ENCODE results near the gene POLR1G. TPM values are rescaled to one million over a fixed set of nuclear protein-coding genes. Genes with fewer than 3 reads are reported as not detected.
A peak's percentile ranks its signal among the peaks of the same experiment; 100 is the strongest.

Gene POLR1G
- total and polyA plus RNA-seq, 2 donors (not counting 3 experiments of a cell fraction or from before 2014, with no cell fraction given) = 6.6 to 19.5 TPM

- dilution Hi-C loops (cut with MboI; ENCODE audit: extremely low pct_ligation_motif_present, low sequenced_read_pairs) = no loop called here
- Histone ChIP-seq H3K9me3 (replicated peaks; ENCODE audit: control insufficient read depth, insufficient read depth, low read length) (no peaks in the 10 kb centered on the region), H3K4me3 (replicated peaks in 1 of 3; ENCODE audit: insufficient read depth in 1 of 3, low read depth in 1 of 3, low read length in 3 of 3) (no peak overlapping the region), H3K4me1 (ENCODE audit: control insufficient read depth, extremely low read depth, insufficient read depth, low read length) (no peaks in the 10 kb centered on the region), H4K20me1 (replicated peaks; ENCODE audit: control insufficient read depth, extremely low read depth, insufficient read depth, low read length) (no peaks in the 10 kb centered on the region), H3K9me1 (replicated peaks; ENCODE audit: control insufficient read depth, extremely low read depth, insufficient read depth, low read length) (no peaks in the 10 kb centered on the region), H2AFZ (ENCODE audit: low read depth, low read length) (no peak overlapping the region), H3K79me2 (ENCODE audit: control insufficient read depth, insufficient read depth, low read length) (no peaks in the 10 kb centered on the region), H3K9ac (replicated peaks; ENCODE audit: extremely low read depth, insufficient read depth, low read length) (no peak overlapping the region), H3K27me3 (ENCODE audit: control insufficient read depth in 2 of 2, insufficient read depth in 2 of 2, low read length in 2 of 2) (no peaks in the 10 kb centered on the region), H3K27ac (ENCODE audit: insufficient read depth, low read depth, low read length) (no peak overlapping the region), H3K36me3 (ENCODE audit: control insufficient read depth in 2 of 2, extremely low read depth in 1 of 2, insufficient read depth in 2 of 2, low read length in 2 of 2) (peaks cover 5 to 9% of the 10 kb centered on the region in 2 experiments), H3K4me2 (ENCODE audit: insufficient read depth, low read length) (no peak overlapping the region)
- ChIA-PET POLR2A (no interaction called here), CTCF (interaction anchor here (2.1 kb wide), 1 partner anchor 10 kb away, joined by 4 read pairs; no protein-coding TSS in a partner anchor)
- intact Hi-C loops (cut with micrococcal nuclease) = no loop called here
- no peak for TF ChIP-seq MYC (IDR thresholded peaks at IDR 0.05; ENCODE audit: low read depth, low read length)
- TF ChIP-seq POLR2AphosphoS5 (IDR thresholded peaks at IDR 0.05; ENCODE audit: insufficient read depth, low read depth, low read length) = peak; percentile 24
- no TSS peak for BruUV-seq (replicated peaks)
- FAIRE-seq (no peak), DNase-seq (ENCODE audit: low read depth, low spot score) (no peak)
Measured at GRCh38 chr19:45391871-45392665, 14.4 kb upstream of the POLR1G start.

DNA sequence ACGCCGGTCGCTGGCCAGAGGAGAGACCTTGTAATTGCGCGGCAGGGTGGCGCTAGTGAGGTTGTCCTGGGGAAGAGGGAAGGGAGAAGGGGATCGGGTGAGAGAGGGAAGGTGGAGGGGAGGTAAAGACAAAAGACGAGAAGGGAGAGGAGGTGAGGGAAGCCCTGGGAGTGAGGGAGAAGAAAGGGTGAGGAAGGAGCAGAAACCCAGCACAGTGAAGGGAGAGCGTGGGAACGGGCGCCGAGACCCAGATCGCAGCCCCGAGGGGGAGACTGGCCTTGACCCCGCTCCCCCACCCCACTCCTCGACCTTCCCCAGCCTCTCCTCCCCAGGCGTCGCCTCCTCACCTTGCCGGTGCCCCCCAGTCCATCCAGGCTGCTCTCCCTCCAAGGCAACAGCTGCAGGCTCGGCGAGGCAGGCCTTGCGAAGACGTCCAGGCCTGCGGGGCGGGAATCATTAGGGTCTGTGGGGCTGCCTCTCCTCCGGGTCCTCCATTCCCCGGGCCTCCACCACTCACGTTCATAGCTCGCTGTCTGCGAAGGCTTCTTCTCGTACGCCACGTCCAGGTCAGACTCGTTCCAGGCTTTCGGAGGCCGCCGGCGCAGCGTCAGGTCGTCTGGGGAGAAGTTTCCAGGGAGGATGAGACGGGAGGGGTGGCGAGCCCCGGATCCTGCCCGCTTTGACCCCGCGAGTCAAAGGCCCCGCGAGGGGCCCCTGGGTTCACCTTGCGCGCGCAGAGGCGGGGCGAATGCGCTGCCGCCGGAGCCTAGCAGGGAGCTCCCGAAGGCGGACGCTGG lies 10.4 kb upstream of the POLR1G start:
- no peaks in the 10 kb centered on the region for H3K9me3 ChIP-seq (replicated peaks; ENCODE audit: control insufficient read depth, insufficient read depth, low read length)
- no peak overlapping the region for H3K27ac ChIP-seq (ENCODE audit: insufficient read depth, low read depth, low read length)
- intact Hi-C loops (cut with micrococcal nuclease) = no loop called here
- H2AFZ ChIP-seq (ENCODE audit: low read depth, low read length) = no peak overlapping the region
- FAIRE-seq (no peak), DNase-seq (ENCODE audit: low read depth, low spot score) (no peak)
- ChIA-PET CTCF (interaction anchor here (1.3 to 2.6 kb wide), 2 partner anchors 8 to 83 kb away, joined by 3 to 9 read pairs; no protein-coding TSS in a partner anchor), POLR2A (no interaction called here)
- peaks cover 5 to 10% of the 10 kb centered on the region in 2 experiments for H3K36me3 ChIP-seq (ENCODE audit: control insufficient read depth in 2 of 2, extremely low read depth in 1 of 2, insufficient read depth in 2 of 2, low read length in 2 of 2)
- H3K4me2 ChIP-seq (ENCODE audit: insufficient read depth, low read length) = no peak overlapping the region
- dilution Hi-C loops (cut with MboI; ENCODE audit: extremely low pct_ligation_motif_present, low sequenced_read_pairs) = no loop called here
- no peaks in the 10 kb centered on the region for H3K27me3 ChIP-seq (ENCODE audit: control insufficient read depth in 2 of 2, insufficient read depth in 2 of 2, low read length in 2 of 2)
- H3K9me1 ChIP-seq (replicated peaks; ENCODE audit: control insufficient read depth, extremely low read depth, insufficient read depth, low read length) = no peaks in the 10 kb centered on the region
- H3K4me3 ChIP-seq (replicated peaks in 1 of 3; ENCODE audit: insufficient read depth in 1 of 3, low read depth in 1 of 3, low read length in 3 of 3) = no peak overlapping the region
- peaks cover 3% of the 10 kb centered on the region for H3K4me1 ChIP-seq (ENCODE audit: control insufficient read depth, extremely low read depth, insufficient read depth, low read length)
- TSS peak; percentile 32 for BruUV-seq (replicated peaks)
- TF ChIP-seq EZH2 (IDR thresholded peaks at IDR 0.05; ENCODE audit: borderline replicate concordance, low read depth, low read length, severe bottlenecking) (no peak), FOS (IDR thresholded peaks at IDR 0.05; ENCODE audit: borderline replicate concordance, insufficient read depth, low read length) (no peak), GATA2 (IDR thresholded peaks at IDR 0.05; ENCODE audit: insufficient read depth, insufficient read length, low read depth, low read length) (no peak), POLR2A (IDR thresholded peaks at IDR 0.05; ENCODE audit: low read depth, low read length) (no peak), POLR2AphosphoS5 (IDR thresholded peaks at IDR 0.05; ENCODE audit: insufficient read depth, low read depth, low read length) (no peak), JUN (IDR thresholded peaks at IDR 0.05; ENCODE audit: borderline replicate concordance, insufficient read depth, insufficient read length, low read depth) (no peak), MAX (IDR thresholded peaks at IDR 0.05; ENCODE audit: insufficient read depth, insufficient read length) (no peak), MYC (IDR thresholded peaks at IDR 0.05; ENCODE audit: low read depth, low read length) (no peak)
- TF ChIP-seq, protein P1, sequence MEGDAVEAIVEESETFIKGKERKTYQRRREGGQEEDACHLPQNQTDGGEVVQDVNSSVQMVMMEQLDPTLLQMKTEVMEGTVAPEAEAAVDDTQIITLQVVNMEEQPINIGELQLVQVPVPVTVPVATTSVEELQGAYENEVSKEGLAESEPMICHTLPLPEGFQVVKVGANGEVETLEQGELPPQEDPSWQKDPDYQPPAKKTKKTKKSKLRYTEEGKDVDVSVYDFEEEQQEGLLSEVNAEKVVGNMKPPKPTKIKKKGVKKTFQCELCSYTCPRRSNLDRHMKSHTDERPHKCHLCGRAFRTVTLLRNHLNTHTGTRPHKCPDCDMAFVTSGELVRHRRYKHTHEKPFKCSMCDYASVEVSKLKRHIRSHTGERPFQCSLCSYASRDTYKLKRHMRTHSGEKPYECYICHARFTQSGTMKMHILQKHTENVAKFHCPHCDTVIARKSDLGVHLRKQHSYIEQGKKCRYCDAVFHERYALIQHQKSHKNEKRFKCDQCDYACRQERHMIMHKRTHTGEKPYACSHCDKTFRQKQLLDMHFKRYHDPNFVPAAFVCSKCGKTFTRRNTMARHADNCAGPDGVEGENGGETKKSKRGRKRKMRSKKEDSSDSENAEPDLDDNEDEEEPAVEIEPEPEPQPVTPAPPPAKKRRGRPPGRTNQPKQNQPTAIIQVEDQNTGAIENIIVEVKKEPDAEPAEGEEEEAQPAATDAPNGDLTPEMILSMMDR (IDR thresholded peaks at IDR 0.05; ENCODE audit: extremely low read depth in 1 of 2, insufficient read depth in 1 of 2, low read depth in 1 of 2, low read length in 2 of 2) = no peak
- peaks cover 5% of the 10 kb centered on the region for H3K79me2 ChIP-seq (ENCODE audit: control insufficient read depth, insufficient read depth, low read length)
- no peak overlapping the region for H3K9ac ChIP-seq (replicated peaks; ENCODE audit: extremely low read depth, insufficient read depth, low read length)
- H4K20me1 ChIP-seq (replicated peaks; ENCODE audit: control insufficient read depth, extremely low read depth, insufficient read depth, low read length) = no peaks in the 10 kb centered on the region
